HUES64 (cell line): Measurements from ENCODE around the gene PODN.

Source experiments
- H3K27ac ChIP-seq: 2 replicates; pipeline ENCODE4 v1.7.0; 2013; ENCODE audit warnings: low read depth, low read length, inconsistent platforms
- H3K27me3 ChIP-seq: 2 replicates; pipeline ENCODE4 v1.6.1; 2013; ENCODE audit warnings: mild to moderate bottlenecking, low read length; ENCODE audit not compliant: insufficient read depth
- H3K36me3 ChIP-seq: 2 replicates; pipeline ENCODE4 v1.6.1; 2013; ENCODE audit warnings: mild to moderate bottlenecking, low read length; ENCODE audit not compliant: insufficient read depth
- H3K4me1 ChIP-seq: 2 replicates; pipeline ENCODE4 v1.6.1; 2013; ENCODE audit warnings: mild to moderate bottlenecking, low read length, moderate library complexity; ENCODE audit not compliant: insufficient read depth
- H3K4me3 ChIP-seq: 2 replicates; pipeline ENCODE4 v1.5.1; 2013; ENCODE audit warnings: mild to moderate bottlenecking, low read length, moderate library complexity
- H3K9ac ChIP-seq: 2 replicates; pipeline ENCODE4 v1.6.1; 2013; ENCODE audit warnings: mild to moderate bottlenecking, low read depth, low read length
- H3K9me3 ChIP-seq: 2 replicates; pipeline ENCODE4 v1.6.1; 2013; ENCODE audit warnings: low read depth, low read length; ENCODE audit not compliant: insufficient read depth
- WGBS: fragments of 150-250, 120-280 bp; methylation state at CpG from one replicate; pipeline ENCODE4 v1.1.7; 2013; ENCODE audit warnings: missing lambda C conversion rate; 5-methylcytosine and 5-hydroxymethylcytosine counted together

Gene PODN

GRCh38 chr1:53129891-53130597 lies 68.0 kb downstream of the PODN start:
- H3K4me3 ChIP-seq: no peak overlapping the region
- no peaks in the 10 kb centered on the region for H3K4me1 ChIP-seq
- H3K9ac ChIP-seq: no peak overlapping the region
- no peak overlapping the region for H3K27ac ChIP-seq
- H3K9me3 ChIP-seq: no peaks in the 10 kb centered on the region
- no peaks in the 10 kb centered on the region for H3K36me3 ChIP-seq
- H3K27me3 ChIP-seq: no peaks in the 10 kb centered on the region
- 91% methylated on average over 12 of the region's 12 CpGs for WGBS

- WGBS: 90% methylated on average over 1 of the region's 1 CpG
- H3K36me3 ChIP-seq: no peaks in the 10 kb centered on the region
- no peak overlapping the region for H3K27ac ChIP-seq
- H3K9me3 ChIP-seq: no peaks in the 10 kb centered on the region
- H3K27me3 ChIP-seq: no peaks in the 10 kb centered on the region
- H3K9ac ChIP-seq: no peak overlapping the region
- H3K4me3 ChIP-seq: no peak overlapping the region
- no peaks in the 10 kb centered on the region for H3K4me1 ChIP-seq
Observed at GRCh38 chr1:53130598-53130877, 68.5 kb downstream of the PODN start.

GRCh38 chr1:53130878-53131589 lies 69.0 kb downstream of the PODN start:
- H3K9me3 ChIP-seq: no peaks in the 10 kb centered on the region
- no peak overlapping the region for H3K4me3 ChIP-seq
- no peaks in the 10 kb centered on the region for H3K36me3 ChIP-seq
- no peak overlapping the region for H3K9ac ChIP-seq
- no peaks in the 10 kb centered on the region for H3K4me1 ChIP-seq
- WGBS: 91% methylated on average over 9 of the region's 9 CpGs
- H3K27me3 ChIP-seq: no peaks in the 10 kb centered on the region
- no peak overlapping the region for H3K27ac ChIP-seq

- no peaks in the 10 kb centered on the region for H3K9me3 ChIP-seq
- no peak overlapping the region for H3K9ac ChIP-seq
- WGBS: 87% methylated on average over 2 of the region's 2 CpGs
- no peak overlapping the region for H3K27ac ChIP-seq
- no peaks in the 10 kb centered on the region for H3K27me3 ChIP-seq
- H3K4me1 ChIP-seq: no peaks in the 10 kb centered on the region
- no peaks in the 10 kb centered on the region for H3K36me3 ChIP-seq
- no peak overlapping the region for H3K4me3 ChIP-seq
Observed at GRCh38 chr1:53131590-53131938, 69.6 kb downstream of the PODN start.

- WGBS: 89% methylated on average over 8 of the region's 8 CpGs
- Histone ChIP-seq H3K27ac (no peak overlapping the region), H3K27me3 (no peaks in the 10 kb centered on the region), H3K9me3 (peaks cover 2% of the 10 kb centered on the region; the same call in 1 of the 2 replicates), H3K36me3 (no peaks in the 10 kb centered on the region), H3K4me1 (no peaks in the 10 kb centered on the region), H3K4me3 (no peak overlapping the region), H3K9ac (no peak overlapping the region)
Observed at GRCh38 chr1:53132176-53132575, 70.2 kb downstream of the PODN start.

- no peaks in the 10 kb centered on the region for H3K4me1 ChIP-seq
- H3K36me3 ChIP-seq: no peaks in the 10 kb centered on the region
- H3K9me3 ChIP-seq: peaks cover 12% of the 10 kb centered on the region
- no peak overlapping the region for H3K27ac ChIP-seq
- 93% methylated on average over 8 of the region's 9 CpGs for WGBS
- no peak overlapping the region for H3K9ac ChIP-seq
- H3K27me3 ChIP-seq: no peaks in the 10 kb centered on the region
- H3K4me3 ChIP-seq: no peak overlapping the region
Observed at GRCh38 chr1:53133261-53134041, 71.4 kb downstream of the PODN start.

GRCh38 chr1:53134042-53134485 lies 72.1 kb downstream of the PODN start:
- no peak overlapping the region for H3K9ac ChIP-seq
- no peaks in the 10 kb centered on the region for H3K4me1 ChIP-seq
- peaks cover 12% of the 10 kb centered on the region for H3K9me3 ChIP-seq
- H3K36me3 ChIP-seq: no peaks in the 10 kb centered on the region
- no peaks in the 10 kb centered on the region for H3K27me3 ChIP-seq
- no peak overlapping the region for H3K27ac ChIP-seq
- WGBS: 96% methylated on average over 7 of the region's 7 CpGs
- H3K4me3 ChIP-seq: no peak overlapping the region
